CD4-positive, alpha-beta T cell (primary cell): ENCODE measurements around the gene TBC1D9B. TPM values are rescaled to one million over a fixed set of nuclear protein-coding genes. Genes with fewer than 3 reads are reported as not detected.
"Not testable (repeated sequence)": the region's sequence is repeated elsewhere in the genome, so short reads cannot be mapped to it uniquely, and the experiment has no call there.

Experiments used
- ATAC-seq: fragments of 200-7000 bp; cut with Tn5 transposase; one replicate; pipeline ENCODE4 v1.10.0; 2022; ENCODE audit warnings: mild to moderate bottlenecking; ENCODE audit not compliant: poor library complexity
- CTCF ChIA-PET: fragments of 350-600 bp; sonication (Branson Sonifier 250); formaldehyde crosslinking; loops from one replicate; lab custom pipeline; 2021; ENCODE audit warnings: antibody characterized with exemption, inconsistent platforms; lab: Charles Lee
- POLR2A ChIA-PET: fragments of 350-600 bp; sonication (Branson Sonifier 250); formaldehyde crosslinking; loops from one replicate; lab custom pipeline; 2021; ENCODE audit warnings: antibody characterized with exemption, inconsistent platforms; lab: Charles Lee
- DNase-seq, 14 experiments: peaks; one replicate each; pipeline ENCODE4 v3.0.0-alpha.2; 2013 to 2020; ENCODE audit warnings: mixed read lengths in 2 of 14
- H3K27ac ChIP-seq, 2 donors: one replicate each; pipeline versions ENCODE4 v1.5.1 to v1.7.0; 2013; ENCODE audit warnings: low read length in 2 of 2, low read depth in 1 of 2, mild to moderate bottlenecking in 1 of 2
- H3K27me3 ChIP-seq, 2 experiments: 1 replicate in 1 of 2; 2 replicates in 1 of 2; pipeline versions ENCODE4 v1.6.1 to v1.7.0; 2013; ENCODE audit warnings: low read length in 2 of 2, control low read depth in 1 of 2, mild to moderate bottlenecking in 1 of 2, moderate library complexity in 1 of 2; ENCODE audit not compliant: insufficient read depth in 2 of 2, control insufficient read depth in 1 of 2
- H3K36me3 ChIP-seq: one replicate; pipeline ENCODE4 v1.6.1; 2013; ENCODE audit warnings: low read length, control low read depth; ENCODE audit not compliant: insufficient read depth
- H3K4me1 ChIP-seq: one replicate; pipeline ENCODE4 v1.6.1; 2013; ENCODE audit warnings: low read length, control low read depth; ENCODE audit not compliant: insufficient read depth
- H3K4me3 ChIP-seq: one replicate; pipeline ENCODE4 v1.5.1; 2013; ENCODE audit warnings: mild to moderate bottlenecking, low read length, moderate library complexity
- H3K9me3 ChIP-seq, 2 experiments: 1 replicate in 1 of 2; 2 replicates in 1 of 2; pipeline versions ENCODE4 v1.6.1 to v1.7.0; 2013; ENCODE audit warnings: low read length in 2 of 2, mild to moderate bottlenecking in 2 of 2, control low read depth in 1 of 2, moderate library complexity in 1 of 2; ENCODE audit not compliant: control insufficient read depth in 1 of 2, insufficient read depth in 1 of 2
- H3K27ac Mint-ChIP-seq: one replicate; pipeline ENCODE4 v1.8.0; 2020; ENCODE audit warnings: mixed read lengths
- H3K27me3 Mint-ChIP-seq: one replicate; pipeline ENCODE4 v1.8.0; 2021; ENCODE audit warnings: mixed read lengths
- H3K36me3 Mint-ChIP-seq: one replicate; pipeline ENCODE4 v1.8.0; 2021; ENCODE audit warnings: low read depth, mixed read lengths
- H3K4me1 Mint-ChIP-seq: one replicate; pipeline ENCODE4 v1.8.0; 2021; ENCODE audit warnings: low read depth, mixed read lengths
- H3K4me3 Mint-ChIP-seq: one replicate; pipeline ENCODE4 v1.8.0; 2020; ENCODE audit warnings: mild to moderate bottlenecking, mixed read lengths
- H3K9me3 Mint-ChIP-seq: one replicate; pipeline ENCODE4 v1.8.0; 2020; ENCODE audit warnings: mixed read lengths
- CTCF ChIP-seq: fragments of 200-600 bp; IDR thresholded peaks from one replicate; pipeline ENCODE4 v1.8.0; 2022; ENCODE audit warnings: antibody characterized with exemption, mild to moderate bottlenecking
- intact Hi-C, 2 experiments: fragments of 100-400 bp; cut with DNase I in 1 of 2; cut with micrococcal nuclease in 1 of 2; formaldehyde crosslinking; loops; one replicate each; pipeline versions ENCODE4 v1.15.1 to v1.9.0; 2023 to 2025; cut with DNase I, micrococcal nuclease
- total RNA-seq, 174 experiments: library from RNA in 2 of 174; stranded (reverse) in 2 of 174; gene quantifications; one replicate each; pipeline ENCODE4 v1.2.3 and lab custom pipeline; 2021 to 2026

The TBC1D9B gene
- total RNA-seq, 2 experiments from 2014 or later: 67.5 to 71.8 TPM

- CTCF ChIA-PET: interaction anchor here (0.8 to 1.5 kb wide), 3 partner anchors 25 to 41 kb away, joined by 3 to 5 read pairs (median 5); no protein-coding TSS in a partner anchor
- Histone ChIP-seq H3K4me3 (peak overlapping the region; percentile 12), H3K27ac (peak overlapping the region; percentile 41 to 72), H3K27me3 (no peaks in the 10 kb centered on the region), H3K4me1 (peaks cover 20% of the 10 kb centered on the region), H3K9me3 (peaks cover 0 to 4% of the 10 kb centered on the region in 2 experiments), H3K36me3 (peaks cover 64% of the 10 kb centered on the region)
- no peaks in the 10 kb centered on the region for H3K27me3 Mint-ChIP-seq
- H3K9me3 Mint-ChIP-seq: no peaks in the 10 kb centered on the region
- POLR2A ChIA-PET: interaction anchor here (0.5 to 1.7 kb wide), 7 partner anchors 9 to 254 kb away, joined by 3 to 10 read pairs (median 4); partner anchors contain the start of genes HNRNPH1 and SQSTM1
- peak overlapping the region; percentile 72 for H3K4me3 Mint-ChIP-seq
- DNase-seq (peak in 13 of 14 experiments; percentile 39 to 84 (median 59)), ATAC-seq (peak; percentile 88)
- peaks cover 14% of the 10 kb centered on the region for H3K4me1 Mint-ChIP-seq
- H3K36me3 Mint-ChIP-seq: peaks cover 82% of the 10 kb centered on the region
- H3K27ac Mint-ChIP-seq: peak overlapping the region; percentile 81
- intact Hi-C loops: no loop called here
- no peak for TF ChIP-seq CTCF
Measured at GRCh38 chr5:179836225-179837019, 71.3 kb downstream of the TBC1D9B start.

GRCh38 chr5:179834871-179835270 is 72.8 kb downstream of the TBC1D9B start:
- Mint-ChIP-seq H3K36me3 (peaks cover 85% of the 10 kb centered on the region), H3K4me1 (peaks cover 14% of the 10 kb centered on the region)
- H3K27ac Mint-ChIP-seq, H3K9me3 Mint-ChIP-seq, intact Hi-C loops, H3K27me3 ChIP-seq, H3K9me3 ChIP-seq, H3K27ac ChIP-seq, H3K27me3 Mint-ChIP-seq, H3K4me3 ChIP-seq, ATAC-seq, CTCF ChIA-PET, H3K4me3 Mint-ChIP-seq, DNase-seq, POLR2A ChIA-PET: not testable (repeated sequence)
- peaks cover 20% of the 10 kb centered on the region for H3K4me1 ChIP-seq
- peaks cover 66% of the 10 kb centered on the region for H3K36me3 ChIP-seq

GRCh38 chr5:179834120-179834519 is 73.6 kb downstream of the TBC1D9B start:
- TF ChIP-seq CTCF: no peak
- Histone ChIP-seq H3K27ac (no peak overlapping the region), H3K4me3 (no peak overlapping the region), H3K27me3 (no peaks in the 10 kb centered on the region), H3K9me3 (peaks cover 0 to 4% of the 10 kb centered on the region in 2 experiments), H3K4me1 (peaks cover 20% of the 10 kb centered on the region), H3K36me3 (peaks cover 62% of the 10 kb centered on the region)
- DNase-seq (no peak), ATAC-seq (no peak)
- intact Hi-C loops: no loop called here
- H3K36me3 Mint-ChIP-seq: peaks cover 86% of the 10 kb centered on the region
- H3K4me1 Mint-ChIP-seq: peaks cover 14% of the 10 kb centered on the region
- H3K4me3 Mint-ChIP-seq: no peak overlapping the region
- H3K27me3 Mint-ChIP-seq: no peaks in the 10 kb centered on the region
- no peak overlapping the region for H3K27ac Mint-ChIP-seq
- no peaks in the 10 kb centered on the region for H3K9me3 Mint-ChIP-seq
- ChIA-PET CTCF (no interaction called here), POLR2A (interaction anchor here (0.6 kb wide), 1 partner anchor 1681 kb away, joined by 3 read pairs; no protein-coding TSS in a partner anchor)
